HG02588 (cell line): ENCODE measurements around the gene BCR.

Source experiments
- ATAC-seq: cut with Tn5 transposase; IDR thresholded peaks from one replicate; pipeline ENCODE4 v1.9.1; 2021; ENCODE audit warnings: mild to moderate bottlenecking, moderate library complexity; ENCODE audit not compliant: unreplicated experiment

Gene BCR

GRCh38 chr22:23193882-23194281 lies 13.6 kb downstream of the BCR start:
- ATAC-seq, result no peak

GRCh38 chr22:23196165-23196564 lies 15.9 kb downstream of the BCR start:
- ATAC-seq, result no peak

- no peak for ATAC-seq
These were observed 17.5 kb downstream of the BCR start for GRCh38 chr22:23197836-23198235.

- no peak for ATAC-seq
These were observed 18.9 kb downstream of the BCR start for GRCh38 chr22:23199159-23199558.

- no peak for ATAC-seq
These were observed 20.6 kb downstream of the BCR start for GRCh38 chr22:23200898-23201297.

- ATAC-seq, result no peak
These were observed 22.6 kb downstream of the BCR start for GRCh38 chr22:23202812-23203451.

- no peak for ATAC-seq
These were observed 23.3 kb downstream of the BCR start for GRCh38 chr22:23203452-23204124.

- ATAC-seq, result no peak
These were observed 23.8 kb downstream of the BCR start for GRCh38 chr22:23204125-23204488.

GRCh38 chr22:23204541-23205157 lies 24.3 kb downstream of the BCR start:
- no peak for ATAC-seq

GRCh38 chr22:23205339-23206049 lies 25.2 kb downstream of the BCR start:
- ATAC-seq, result no peak

- ATAC-seq, result no peak
These were observed 26.6 kb downstream of the BCR start for GRCh38 chr22:23206915-23207314.

GRCh38 chr22:23207729-23208393 lies 27.6 kb downstream of the BCR start:
- ATAC-seq, result no peak

GRCh38 chr22:23210428-23211170 lies 30.3 kb downstream of the BCR start:
- ATAC-seq, result no peak

GRCh38 chr22:23211622-23212021 lies 31.3 kb downstream of the BCR start:
- no peak for ATAC-seq

- no peak for ATAC-seq
These were observed 32.0 kb downstream of the BCR start for GRCh38 chr22:23212061-23213021.

- ATAC-seq, result no peak
These were observed 32.8 kb downstream of the BCR start for GRCh38 chr22:23213022-23213555.

- ATAC-seq, result no peak
These were observed 33.4 kb downstream of the BCR start for GRCh38 chr22:23213581-23214334.

GRCh38 chr22:23214398-23214797 lies 34.1 kb downstream of the BCR start:
- no peak for ATAC-seq
